Activated CD4-positive, alpha-beta T cell treated with anti-CD3 and anti-CD28 coated beads, Interleukin-2, amount 50 U/mL, for 1 hour (primary cell): ENCODE measurements around the gene NSDHL.

Experiments used
- DNase-seq: peaks from one replicate; pipeline ENCODE4 v3.0.0-alpha.2; 2020

NSDHL gene

DNA sequence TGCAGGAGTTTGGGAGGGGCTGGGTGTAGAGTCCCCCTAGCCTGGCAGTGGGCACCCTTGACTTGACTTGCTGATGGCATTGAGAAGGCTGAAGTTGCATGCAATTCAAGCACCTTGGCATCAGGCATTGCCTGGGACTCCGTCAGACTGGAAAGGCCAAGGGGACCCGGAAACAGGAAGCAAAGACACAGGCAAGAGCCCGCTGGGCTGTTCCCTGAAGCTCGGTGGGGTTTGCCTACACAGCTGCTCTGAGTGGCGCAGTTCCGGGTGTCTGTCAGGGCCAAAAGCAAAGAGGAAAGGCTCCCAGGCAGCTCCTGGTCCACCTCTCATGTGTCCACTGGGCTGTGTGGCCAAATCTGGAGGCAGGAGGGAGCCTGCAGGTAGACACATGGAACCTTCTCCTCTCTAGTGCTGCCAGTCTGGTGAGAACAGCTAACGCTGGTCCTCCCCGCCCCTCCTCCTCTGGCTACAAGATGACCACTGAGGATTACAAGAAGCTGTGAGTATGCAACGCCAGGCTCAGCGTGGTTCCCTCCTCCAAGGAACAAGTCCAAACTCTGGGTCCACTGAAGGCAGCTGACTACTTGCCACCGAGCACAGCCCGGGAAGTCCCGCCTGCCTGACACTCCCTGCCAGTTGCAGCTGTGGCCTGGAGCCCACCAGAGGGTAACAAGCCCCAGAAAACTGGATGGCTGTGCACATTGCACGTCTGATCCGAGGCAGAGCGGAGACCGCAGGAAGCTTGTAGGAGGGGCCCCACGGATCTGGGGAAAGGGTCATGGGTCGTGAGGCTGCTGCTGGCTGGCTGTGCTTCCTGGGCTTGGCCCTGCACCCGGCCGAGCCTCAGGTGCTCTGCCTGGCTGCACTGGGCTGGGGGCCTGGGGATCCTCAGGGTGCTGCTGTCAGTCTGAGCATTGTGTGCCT is 87.1 kb downstream of the NSDHL start:
- no peak for DNase-seq

DNA sequence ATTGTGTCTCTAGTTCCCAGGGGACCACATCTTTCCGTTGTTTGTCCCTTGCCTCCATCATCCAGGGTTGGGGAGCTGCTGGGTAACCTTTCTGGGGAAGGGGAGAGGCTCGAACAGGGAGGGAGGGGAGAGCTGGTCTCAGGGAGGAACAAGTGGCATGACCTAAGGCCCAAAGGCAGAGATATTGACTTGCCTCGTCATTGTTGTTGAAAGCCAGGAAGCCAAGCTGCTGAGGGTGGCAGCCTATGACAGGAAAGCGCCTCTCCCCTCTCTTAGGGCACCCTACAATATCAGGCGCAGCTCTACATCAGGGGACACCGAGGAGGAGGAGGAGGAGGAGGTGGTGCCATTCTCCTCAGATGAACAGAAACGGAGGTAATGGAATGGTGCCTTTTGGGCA is 87.8 kb downstream of the NSDHL start:
- DNase-seq, result no peak
